ENCODE measurements around the gene ZNF750.

The ZNF750 gene

GRCh38 chr17:82876602-82877379, 37.0 kb upstream of the ZNF750 start:
- peak; percentile 91 for ATAC-seq
- no peak for TF ChIP-seq ZFP3 (CRISPR knock-in tag; IDR thresholded peaks at IDR 0.05)
- TF ChIP-seq CSDC2 (CRISPR knock-in tag; IDR thresholded peaks at IDR 0.05), result no peak
- TF ChIP-seq TCF4 (CRISPR knock-in tag; IDR thresholded peaks at IDR 0.05; ENCODE audit: borderline replicate concordance), result no peak
- no peak for TF ChIP-seq POU6F1 (CRISPR knock-in tag; IDR thresholded peaks at IDR 0.05; ENCODE audit: borderline replicate concordance, low read depth)
- no peak for TF ChIP-seq ISL1 (CRISPR knock-in tag; IDR thresholded peaks at IDR 0.05)
- no peak for TF ChIP-seq ZC3H10 (CRISPR knock-in tag; IDR thresholded peaks at IDR 0.05)
- no peak for TF ChIP-seq SNAI2 (CRISPR knock-in tag; IDR thresholded peaks at IDR 0.05)
- TF ChIP-seq PATZ1 (CRISPR knock-in tag; IDR thresholded peaks at IDR 0.05; ENCODE audit: borderline replicate concordance), result no peak
- no peak for TF ChIP-seq ZNF8 (CRISPR knock-in tag; IDR thresholded peaks at IDR 0.05)
- no peak for TF ChIP-seq ZNF70 (CRISPR knock-in tag; IDR thresholded peaks at IDR 0.05)
- TF ChIP-seq PPARA (CRISPR knock-in tag; IDR thresholded peaks at IDR 0.05; ENCODE audit: borderline replicate concordance), result no peak
- TF ChIP-seq BACH2 (CRISPR knock-in tag; IDR thresholded peaks at IDR 0.05; ENCODE audit: borderline replicate concordance), result no peak
- TF ChIP-seq TSHZ2 (CRISPR knock-in tag; IDR thresholded peaks at IDR 0.05), result no peak
- no peak for TF ChIP-seq ARNTL (CRISPR knock-in tag; IDR thresholded peaks at IDR 0.05; ENCODE audit: borderline replicate concordance, low read depth)
- no peak for TF ChIP-seq TOX (CRISPR knock-in tag; IDR thresholded peaks at IDR 0.05; ENCODE audit: borderline replicate concordance)
- TF ChIP-seq CREB5 (CRISPR knock-in tag; IDR thresholded peaks at IDR 0.05; ENCODE audit: low read depth), result no peak
- no peak for TF ChIP-seq ZNF565 (CRISPR knock-in tag; conservative IDR thresholded peaks at IDR 0.05; ENCODE audit: low read depth)
- no peak for TF ChIP-seq OSR1 (CRISPR knock-in tag; IDR thresholded peaks at IDR 0.05)
- no peak for TF ChIP-seq GLIS3 (CRISPR knock-in tag; IDR thresholded peaks at IDR 0.05)

GRCh38 chr17:82876149-82876548, 36.3 kb upstream of the ZNF750 start:
- no peak for ATAC-seq
- TF ChIP-seq TSHZ2 (CRISPR knock-in tag; IDR thresholded peaks at IDR 0.05), result no peak
- TF ChIP-seq RARB (CRISPR knock-in tag; IDR thresholded peaks at IDR 0.05), result no peak
- no peak for TF ChIP-seq BACH2 (CRISPR knock-in tag; IDR thresholded peaks at IDR 0.05; ENCODE audit: borderline replicate concordance)
- TF ChIP-seq ESRRG (CRISPR knock-in tag; IDR thresholded peaks at IDR 0.05), result no peak
- TF ChIP-seq ZC3H10 (CRISPR knock-in tag; IDR thresholded peaks at IDR 0.05), result no peak
- TF ChIP-seq ZFP3 (CRISPR knock-in tag; IDR thresholded peaks at IDR 0.05), result no peak
- TF ChIP-seq PATZ1 (CRISPR knock-in tag; IDR thresholded peaks at IDR 0.05; ENCODE audit: borderline replicate concordance), result no peak
- no peak for TF ChIP-seq TOX (CRISPR knock-in tag; IDR thresholded peaks at IDR 0.05; ENCODE audit: borderline replicate concordance)
- TF ChIP-seq CSRNP3 (CRISPR knock-in tag; IDR thresholded peaks at IDR 0.05), result no peak
- TF ChIP-seq OSR1 (CRISPR knock-in tag; IDR thresholded peaks at IDR 0.05), result no peak
